ENCODE data around the gene MED12L.

The MED12L gene

GRCh38 chr3:151400341-151400740, 314.9 kb downstream of the MED12L start:
- Histone ChIP-seq H3K4me3 (ENCODE audit: low read depth in 1 of 5, low read length in 5 of 5) (no peak overlapping the region), H3K36me3 (ENCODE audit: control insufficient read depth in 5 of 5, insufficient read depth in 5 of 5, low read length in 5 of 5) (no peaks in the 10 kb centered on the region), H3K9me3 (ENCODE audit: control insufficient read depth in 5 of 5, low read length in 5 of 5) (no peaks in the 10 kb centered on the region), H3K4me1 (ENCODE audit: control insufficient read depth in 5 of 5, insufficient read depth in 5 of 5, low read length in 5 of 5) (no peaks in the 10 kb centered on the region), H3K9ac (ENCODE audit: low read length in 5 of 5) (no peak overlapping the region), H3K27ac (ENCODE audit: low read depth, low read length) (no peak overlapping the region), H3K27me3 (ENCODE audit: control insufficient read depth in 5 of 5, insufficient read depth in 4 of 5, low read length in 5 of 5) (no peaks in the 10 kb centered on the region)

GRCh38 chr3:151402349-151402748, 316.9 kb downstream of the MED12L start:
- no peaks in the 10 kb centered on the region for H3K9me3 ChIP-seq (ENCODE audit: control insufficient read depth in 5 of 5, low read length in 5 of 5)
- no peak overlapping the region for H3K27ac ChIP-seq (ENCODE audit: low read depth, low read length)
- H3K4me1 ChIP-seq (ENCODE audit: control insufficient read depth in 5 of 5, insufficient read depth in 5 of 5, low read length in 5 of 5): no peaks in the 10 kb centered on the region
- no peak overlapping the region for H3K9ac ChIP-seq (ENCODE audit: low read length in 5 of 5)
- no peak overlapping the region for H3K4me3 ChIP-seq (ENCODE audit: low read depth in 1 of 5, low read length in 5 of 5)
- no peaks in the 10 kb centered on the region for H3K36me3 ChIP-seq (ENCODE audit: control insufficient read depth in 5 of 5, insufficient read depth in 5 of 5, low read length in 5 of 5)
- H3K27me3 ChIP-seq (ENCODE audit: control insufficient read depth in 5 of 5, insufficient read depth in 4 of 5, low read length in 5 of 5): no peaks in the 10 kb centered on the region

- Histone ChIP-seq H3K4me3 (ENCODE audit: low read depth in 1 of 5, low read length in 5 of 5) (no peak overlapping the region), H3K9ac (ENCODE audit: low read length in 5 of 5) (no peak overlapping the region), H3K27ac (ENCODE audit: low read depth, low read length) (no peak overlapping the region), H3K36me3 (ENCODE audit: control insufficient read depth in 5 of 5, insufficient read depth in 5 of 5, low read length in 5 of 5) (no peaks in the 10 kb centered on the region), H3K4me1 (ENCODE audit: control insufficient read depth in 5 of 5, insufficient read depth in 5 of 5, low read length in 5 of 5) (no peaks in the 10 kb centered on the region), H3K27me3 (ENCODE audit: control insufficient read depth in 5 of 5, insufficient read depth in 4 of 5, low read length in 5 of 5) (no peaks in the 10 kb centered on the region), H3K9me3 (ENCODE audit: control insufficient read depth in 5 of 5, low read length in 5 of 5) (no peaks in the 10 kb centered on the region)
These were observed 317.8 kb downstream of the MED12L start for GRCh38 chr3:151403246-151403645.

GRCh38 chr3:151404316-151404715, 318.9 kb downstream of the MED12L start:
- H3K27ac ChIP-seq (ENCODE audit: low read depth, low read length): no peak overlapping the region

GRCh38 chr3:151407928-151408327, 322.5 kb downstream of the MED12L start:
- no peak overlapping the region for H3K9ac ChIP-seq (ENCODE audit: low read length in 5 of 5)
- H3K4me3 ChIP-seq (ENCODE audit: low read depth in 1 of 5, low read length in 5 of 5): no peak overlapping the region
- H3K36me3 ChIP-seq (ENCODE audit: control insufficient read depth in 5 of 5, insufficient read depth in 5 of 5, low read length in 5 of 5): no peaks in the 10 kb centered on the region
- H3K4me1 ChIP-seq (ENCODE audit: control insufficient read depth in 5 of 5, insufficient read depth in 5 of 5, low read length in 5 of 5): no peaks in the 10 kb centered on the region
- no peaks in the 10 kb centered on the region for H3K27me3 ChIP-seq (ENCODE audit: control insufficient read depth in 5 of 5, insufficient read depth in 4 of 5, low read length in 5 of 5)
- peaks cover 0 to 2% (median 0%) of the 10 kb centered on the region in 5 donors for H3K9me3 ChIP-seq (ENCODE audit: control insufficient read depth in 5 of 5, low read length in 5 of 5)
- no peak overlapping the region for H3K27ac ChIP-seq (ENCODE audit: low read depth, low read length)

More at GRCh38 chr3:151404316-151404715, 318.9 kb downstream of the MED12L start:
- Histone ChIP-seq H3K4me3 (ENCODE audit: low read depth in 1 of 5, low read length in 5 of 5) (no peak overlapping the region), H3K9me3 (ENCODE audit: control insufficient read depth in 5 of 5, low read length in 5 of 5) (no peaks in the 10 kb centered on the region), H3K27me3 (ENCODE audit: control insufficient read depth in 5 of 5, insufficient read depth in 4 of 5, low read length in 5 of 5) (no peaks in the 10 kb centered on the region), H3K36me3 (ENCODE audit: control insufficient read depth in 5 of 5, insufficient read depth in 5 of 5, low read length in 5 of 5) (no peaks in the 10 kb centered on the region), H3K9ac (ENCODE audit: low read length in 5 of 5) (no peak overlapping the region), H3K4me1 (ENCODE audit: control insufficient read depth in 5 of 5, insufficient read depth in 5 of 5, low read length in 5 of 5) (no peaks in the 10 kb centered on the region)

- H3K36me3 ChIP-seq (ENCODE audit: control insufficient read depth in 5 of 5, insufficient read depth in 5 of 5, low read length in 5 of 5): no peaks in the 10 kb centered on the region
- H3K4me3 ChIP-seq (ENCODE audit: low read depth in 1 of 5, low read length in 5 of 5): no peak overlapping the region
- H3K9me3 ChIP-seq (ENCODE audit: control insufficient read depth in 5 of 5, low read length in 5 of 5): peaks cover 0 to 3% (median 0%) of the 10 kb centered on the region in 5 donors
- H3K4me1 ChIP-seq (ENCODE audit: control insufficient read depth in 5 of 5, insufficient read depth in 5 of 5, low read length in 5 of 5): peaks cover 0 to 6% (median 0%) of the 10 kb centered on the region in 5 donors
- no peaks in the 10 kb centered on the region for H3K27me3 ChIP-seq (ENCODE audit: control insufficient read depth in 5 of 5, insufficient read depth in 4 of 5, low read length in 5 of 5)
- H3K27ac ChIP-seq (ENCODE audit: low read depth, low read length): no peak overlapping the region
- no peak overlapping the region for H3K9ac ChIP-seq (ENCODE audit: low read length in 5 of 5)
These were observed 325.6 kb downstream of the MED12L start for GRCh38 chr3:151410891-151411559.

GRCh38 chr3:151412989-151413388, 327.5 kb downstream of the MED12L start:
- Histone ChIP-seq H3K4me3 (ENCODE audit: low read depth in 1 of 5, low read length in 5 of 5) (no peak overlapping the region), H3K36me3 (ENCODE audit: control insufficient read depth in 5 of 5, insufficient read depth in 5 of 5, low read length in 5 of 5) (no peaks in the 10 kb centered on the region), H3K27me3 (ENCODE audit: control insufficient read depth in 5 of 5, insufficient read depth in 4 of 5, low read length in 5 of 5) (no peaks in the 10 kb centered on the region), H3K4me1 (ENCODE audit: control insufficient read depth in 5 of 5, insufficient read depth in 5 of 5, low read length in 5 of 5) (peaks cover 0 to 6% (median 0%) of the 10 kb centered on the region in 5 donors), H3K27ac (ENCODE audit: low read depth, low read length) (no peak overlapping the region), H3K9me3 (ENCODE audit: control insufficient read depth in 5 of 5, low read length in 5 of 5) (peaks cover 0 to 3% (median 0%) of the 10 kb centered on the region in 5 donors), H3K9ac (ENCODE audit: low read length in 5 of 5) (no peak overlapping the region)

GRCh38 chr3:151415289-151415688, 329.8 kb downstream of the MED12L start:
- no peak overlapping the region for H3K27ac ChIP-seq (ENCODE audit: low read depth, low read length)

GRCh38 chr3:151419806-151420205, 334.3 kb downstream of the MED12L start:
- H3K4me1 ChIP-seq (ENCODE audit: control insufficient read depth in 5 of 5, insufficient read depth in 5 of 5, low read length in 5 of 5): no peaks in the 10 kb centered on the region
- no peaks in the 10 kb centered on the region for H3K36me3 ChIP-seq (ENCODE audit: control insufficient read depth in 5 of 5, insufficient read depth in 5 of 5, low read length in 5 of 5)
- H3K27me3 ChIP-seq (ENCODE audit: control insufficient read depth in 5 of 5, insufficient read depth in 4 of 5, low read length in 5 of 5): no peaks in the 10 kb centered on the region
- no peak overlapping the region for H3K27ac ChIP-seq (ENCODE audit: low read depth, low read length)
- H3K9me3 ChIP-seq (ENCODE audit: control insufficient read depth in 5 of 5, low read length in 5 of 5): no peaks in the 10 kb centered on the region
- no peak overlapping the region for H3K9ac ChIP-seq (ENCODE audit: low read length in 5 of 5)
- no peak overlapping the region for H3K4me3 ChIP-seq (ENCODE audit: low read depth in 1 of 5, low read length in 5 of 5)

More at GRCh38 chr3:151415289-151415688, 329.8 kb downstream of the MED12L start:
- H3K27me3 ChIP-seq (ENCODE audit: control insufficient read depth in 5 of 5, insufficient read depth in 4 of 5, low read length in 5 of 5): no peaks in the 10 kb centered on the region
- no peak overlapping the region for H3K4me3 ChIP-seq (ENCODE audit: low read depth in 1 of 5, low read length in 5 of 5)
- peaks cover 0 to 3% (median 0%) of the 10 kb centered on the region in 5 donors for H3K9me3 ChIP-seq (ENCODE audit: control insufficient read depth in 5 of 5, low read length in 5 of 5)
- no peak overlapping the region for H3K9ac ChIP-seq (ENCODE audit: low read length in 5 of 5)
- H3K36me3 ChIP-seq (ENCODE audit: control insufficient read depth in 5 of 5, insufficient read depth in 5 of 5, low read length in 5 of 5): no peaks in the 10 kb centered on the region
- H3K4me1 ChIP-seq (ENCODE audit: control insufficient read depth in 5 of 5, insufficient read depth in 5 of 5, low read length in 5 of 5): peaks cover 0 to 6% (median 0%) of the 10 kb centered on the region in 5 donors

GRCh38 chr3:151421938-151422337, 336.5 kb downstream of the MED12L start:
- Histone ChIP-seq H3K4me3 (ENCODE audit: low read depth in 1 of 5, low read length in 5 of 5) (no peak overlapping the region), H3K9ac (ENCODE audit: low read length in 5 of 5) (no peak overlapping the region), H3K4me1 (ENCODE audit: control insufficient read depth in 5 of 5, insufficient read depth in 5 of 5, low read length in 5 of 5) (no peaks in the 10 kb centered on the region), H3K36me3 (ENCODE audit: control insufficient read depth in 5 of 5, insufficient read depth in 5 of 5, low read length in 5 of 5) (no peaks in the 10 kb centered on the region), H3K27ac (ENCODE audit: low read depth, low read length) (no peak overlapping the region), H3K27me3 (ENCODE audit: control insufficient read depth in 5 of 5, insufficient read depth in 4 of 5, low read length in 5 of 5) (no peaks in the 10 kb centered on the region), H3K9me3 (ENCODE audit: control insufficient read depth in 5 of 5, low read length in 5 of 5) (no peaks in the 10 kb centered on the region)

Data from subcutaneous abdominal adipose tissue (tissue), 5 donors.